NCI-H2107 treated with DMSO at 0.1 percent for 48 hours (cell line): ENCODE measurements around the gene HERC4.
"Not testable (repeated sequence)": the region's sequence is repeated elsewhere in the genome, so short reads cannot be mapped to it uniquely, and the experiment has no call there.

Experiments used
- DNase-seq: peaks from one replicate; lab custom pipeline; 2025; ENCODE audit not compliant: unreplicated experiment; lab: John Stamatoyannopoulos, UW

The HERC4 gene

GRCh38 chr10:67884842-67885670 lies 190.0 kb downstream of the HERC4 start:
- peak; percentile 16 for DNase-seq

- DNase-seq, result peak; percentile 47
Observed at GRCh38 chr10:67884313-67884841, 190.7 kb downstream of the HERC4 start, which contains the start of gene SIRT1. SIRT1 (plus strand) TSS chr10:67884656; CDS start chr10:67884722, 66 bp downstream.

- DNase-seq, result no peak
Observed at GRCh38 chr10:67883710-67884312, 191.3 kb downstream of the HERC4 start.

GRCh38 chr10:67878133-67878532 lies 196.9 kb downstream of the HERC4 start:
- DNase-seq, result no peak

GRCh38 chr10:67877421-67877820 lies 197.7 kb downstream of the HERC4 start:
- not testable (repeated sequence) for DNase-seq

- DNase-seq, result no peak
Observed at GRCh38 chr10:67875340-67876238, 199.5 kb downstream of the HERC4 start.
